ENCODE measurements around the gene HNRNPUL1. TPM values are rescaled to one million over a fixed set of nuclear protein-coding genes. Genes with fewer than 3 reads are reported as not detected.

HNRNPUL1 gene
- total and polyA plus RNA-seq, 9 of the 15 experiments (the other 6 are each of a cell fraction or from before 2014, with no cell fraction given): 7.3 to 211 (median 85.0) TPM

GRCh38 chr19:41354343-41354953 is 90.3 kb downstream of the HNRNPUL1 start:
- Histone ChIP-seq H3K4me3 (peak overlapping the region; percentile 98), H4K20me1 (replicated peaks; ENCODE audit: control insufficient read depth, insufficient read depth, low read length) (peaks cover 13% of the 10 kb centered on the region), H3K27me3 (ENCODE audit: control insufficient read depth in 2 of 2, insufficient read depth in 2 of 2, low read length in 2 of 2) (no peaks in the 10 kb centered on the region), H3K36me3 (ENCODE audit: control insufficient read depth, insufficient read depth, low read length) (peaks cover 20% of the 10 kb centered on the region), H2AFZ (ENCODE audit: low read depth, low read length) (peak overlapping the region; percentile 74), H3K9me3 (replicated peaks; ENCODE audit: control insufficient read depth, insufficient read depth, low read depth, low read length) (no peaks in the 10 kb centered on the region), H3K4me1 (replicated peaks in 1 of 2; ENCODE audit: control insufficient read depth in 2 of 2, insufficient read depth in 2 of 2, low read length in 2 of 2) (peaks cover 11 to 49% of the 10 kb centered on the region in 2 experiments), H3K27ac (ENCODE audit: extremely low read depth, low read depth, low read length) (peak overlapping the region; percentile 30; the same call in 2 of the 3 replicates), H3K4me2 (ENCODE audit: insufficient read depth, low read length) (peak overlapping the region; percentile 68), H3K9me1 (ENCODE audit: control insufficient read depth, insufficient read depth, low read length) (no peaks in the 10 kb centered on the region), H3K79me2 (ENCODE audit: control insufficient read depth, insufficient read depth, low read length) (peaks cover 50% of the 10 kb centered on the region), H3K9ac (ENCODE audit: insufficient read depth in 1 of 2, low read depth in 2 of 2, low read length in 2 of 2) (peak overlapping the region; percentile 39 to 88; a peak in 3 of 4 replicates)
- intact Hi-C loops (cut with micrococcal nuclease): loop anchor here (5.0 kb wide), 2 partner anchors 47 to 92 kb away; partner anchors contain the start of gene HNRNPUL1
- BruUV-seq (replicated peaks): no TSS peak
- CTCF ChIA-PET (ENCODE audit: low intra/inter-chr PET ratio): no interaction called here
- WGBS (ENCODE audit: insufficient coverage, low coverage, missing lambda C conversion rate): 86% methylated on average over 23 of the region's 23 CpGs
- TF ChIP-seq RBFOX2 (IDR thresholded peaks at IDR 0.05; ENCODE audit: low read depth, low read length): peak; percentile 43; the same call in 1 of the 2 replicates
- TF ChIP-seq THRB (CRISPR knock-in tag; conservative IDR thresholded peaks at IDR 0.05): no peak
- TF ChIP-seq ZFP91 (CRISPR knock-in tag; IDR thresholded peaks at IDR 0.05): 0 out of 2 replicates have a peak, but pooled peaks have one; percentile 26
- 0 out of 2 replicates have a peak, but pooled peaks have one; percentile 36 for TF ChIP-seq ZC3H4 (CRISPR knock-in tag; IDR thresholded peaks at IDR 0.05; ENCODE audit: borderline replicate concordance)
- TF ChIP-seq USF1 (CRISPR knock-in tag; IDR thresholded peaks at IDR 0.05): 0 out of 2 replicates have a peak, but pooled peaks have one; percentile 5
- TF ChIP-seq ZZZ3 (IDR thresholded peaks at IDR 0.05): no peak
- 0 out of 2 replicates have a peak, but pooled peaks have one; percentile 24 for TF ChIP-seq THAP7 (CRISPR knock-in tag; IDR thresholded peaks at IDR 0.05)
- TF ChIP-seq E2F5 (CRISPR knock-in tag; IDR thresholded peaks at IDR 0.05): 0 out of 2 replicates have a peak, but pooled peaks have one; percentile 36
- TF ChIP-seq POLR2G (IDR thresholded peaks at IDR 0.05; ENCODE audit: low read depth, low read length): 0 out of 2 replicates have a peak, but pooled peaks have one; percentile 51
- 0 out of 2 replicates have a peak, but pooled peaks have one; percentile 5 for TF ChIP-seq HDGF (IDR thresholded peaks at IDR 0.05)
- no peak for DNase-seq (ENCODE audit: extremely low read depth in 1 of 4, low spot score in 3 of 4)
- POLR2A ChIA-PET: interaction anchor here (0.6 to 2.0 kb wide), 2 partner anchors 9 to 38 kb away, joined by 3 to 10 read pairs; partner anchors contain the start of gene B9D2
- no peak for FAIRE-seq
- in situ Hi-C loops (cut with MboI): no loop called here
- no peak for ATAC-seq

All from K562 (cell line).